ENCODE results near the gene LOXHD1. TPM values are rescaled to one million over a fixed set of nuclear protein-coding genes. Genes with fewer than 3 reads are reported as not detected.

The LOXHD1 gene
- total RNA-seq, 2 experiments from 2014 or later: not detected

- peaks cover 16% of the 10 kb centered on the region for H3K4me1 Mint-ChIP-seq (ENCODE audit: low read depth)
- POLR2A ChIA-PET: no interaction called here
- no peaks in the 10 kb centered on the region for H3K9me3 Mint-ChIP-seq
- Histone ChIP-seq H3K9me3 (ENCODE audit: control insufficient read depth in 1 of 2, insufficient read depth in 1 of 2, low read length in 2 of 2) (no peaks in the 10 kb centered on the region), H3K27ac (ENCODE audit: low read depth in 1 of 2, low read length in 2 of 2) (no peak overlapping the region), H3K4me1 (ENCODE audit: insufficient read depth, low read length) (peaks cover 10% of the 10 kb centered on the region), H3K27me3 (ENCODE audit: control insufficient read depth in 1 of 2, insufficient read depth in 2 of 2, low read length in 2 of 2) (no peaks in the 10 kb centered on the region), H3K4me3 (ENCODE audit: low read length) (no peak overlapping the region), H3K36me3 (ENCODE audit: insufficient read depth, low read length) (no peaks in the 10 kb centered on the region)
- H3K36me3 Mint-ChIP-seq (ENCODE audit: low read depth): no peaks in the 10 kb centered on the region
- CTCF ChIA-PET: interaction anchor here (1.4 kb wide), 1 partner anchor 11 kb away, joined by 3 read pairs; no protein-coding TSS in a partner anchor
- no peak for DNase-seq
- TF ChIP-seq CTCF (IDR thresholded peaks at IDR 0.05): no peak
- H3K27ac Mint-ChIP-seq: no peak overlapping the region
- no peak overlapping the region for H3K4me3 Mint-ChIP-seq
- no peak for ATAC-seq (ENCODE audit: poor library complexity)
- intact Hi-C loops (cut with DNase I, micrococcal nuclease): no loop called here
- no peaks in the 10 kb centered on the region for H3K27me3 Mint-ChIP-seq
Observed at GRCh38 chr18:46668694-46669093, 11.7 kb upstream of the LOXHD1 start.

GRCh38 chr18:46668135-46668534 lies 11.1 kb upstream of the LOXHD1 start:
- Histone ChIP-seq H3K4me1 (ENCODE audit: insufficient read depth, low read length) (peaks cover 10% of the 10 kb centered on the region), H3K27ac (ENCODE audit: low read depth in 1 of 2, low read length in 2 of 2) (no peak overlapping the region), H3K4me3 (ENCODE audit: low read length) (no peak overlapping the region), H3K27me3 (ENCODE audit: control insufficient read depth in 1 of 2, insufficient read depth in 2 of 2, low read length in 2 of 2) (no peaks in the 10 kb centered on the region), H3K36me3 (ENCODE audit: insufficient read depth, low read length) (no peaks in the 10 kb centered on the region), H3K9me3 (ENCODE audit: control insufficient read depth in 1 of 2, insufficient read depth in 1 of 2, low read length in 2 of 2) (no peaks in the 10 kb centered on the region)
- POLR2A ChIA-PET: no interaction called here
- Mint-ChIP-seq H3K27ac (no peak overlapping the region), H3K36me3 (ENCODE audit: low read depth) (no peaks in the 10 kb centered on the region), H3K9me3 (no peaks in the 10 kb centered on the region), H3K4me1 (ENCODE audit: low read depth) (peaks cover 13% of the 10 kb centered on the region), H3K27me3 (no peaks in the 10 kb centered on the region), H3K4me3 (no peak overlapping the region)
- DNase-seq (no peak), ATAC-seq (ENCODE audit: poor library complexity) (no peak)
- intact Hi-C loops (cut with DNase I, micrococcal nuclease): no loop called here
- no peak for TF ChIP-seq CTCF (IDR thresholded peaks at IDR 0.05)
- CTCF ChIA-PET: interaction anchor here (1.4 kb wide), 1 partner anchor 10 kb away, joined by 3 read pairs; no protein-coding TSS in a partner anchor

GRCh38 chr18:46663539-46663938 lies 6.5 kb upstream of the LOXHD1 start:
- Mint-ChIP-seq H3K27me3 (no peaks in the 10 kb centered on the region), H3K36me3 (ENCODE audit: low read depth) (no peaks in the 10 kb centered on the region), H3K4me3 (no peak overlapping the region), H3K27ac (no peak overlapping the region), H3K4me1 (ENCODE audit: low read depth) (no peaks in the 10 kb centered on the region), H3K9me3 (no peaks in the 10 kb centered on the region)
- no peak for ATAC-seq (ENCODE audit: poor library complexity)
- intact Hi-C loops (cut with DNase I, micrococcal nuclease): no loop called here
- Histone ChIP-seq H3K27me3 (ENCODE audit: control insufficient read depth in 1 of 2, insufficient read depth in 2 of 2, low read length in 2 of 2) (no peaks in the 10 kb centered on the region), H3K4me3 (ENCODE audit: low read length) (no peak overlapping the region), H3K36me3 (ENCODE audit: insufficient read depth, low read length) (no peaks in the 10 kb centered on the region), H3K27ac (ENCODE audit: low read depth in 1 of 2, low read length in 2 of 2) (no peak overlapping the region), H3K4me1 (ENCODE audit: insufficient read depth, low read length) (no peaks in the 10 kb centered on the region), H3K9me3 (ENCODE audit: control insufficient read depth in 1 of 2, insufficient read depth in 1 of 2, low read length in 2 of 2) (no peaks in the 10 kb centered on the region)
- CTCF ChIA-PET: no interaction called here
- no peak for DNase-seq
- no peak for TF ChIP-seq CTCF (IDR thresholded peaks at IDR 0.05)
- POLR2A ChIA-PET: no interaction called here
